Transverse colon (tissue), 4 donors: ENCODE data around the gene TMEM132C. TPM values are rescaled to one million over a fixed set of nuclear protein-coding genes. Genes with fewer than 3 reads are reported as not detected.

Source experiments
- DNase-seq: peaks from one replicate; pipeline ENCODE4 v3.0.0-alpha.2; 2019
- H3K27ac ChIP-seq, 4 donors: fragments of 200-600 bp; sonication (generic); 2 replicates each; pipeline ENCODE4 v1.5.1; 2016 to 2018; ENCODE audit warnings: inconsistent platforms in 4 of 4
- H3K27me3 ChIP-seq: fragments of 200-600 bp; sonication (generic); 2 replicates; pipeline ENCODE4 v1.5.1; 2017; ENCODE audit warnings: inconsistent platforms
- H3K36me3 ChIP-seq, 4 donors: fragments of 200-600 bp; sonication (generic); 2 replicates each; pipeline ENCODE4 v1.5.1; 2017 to 2019; ENCODE audit warnings: inconsistent platforms in 4 of 4
- H3K4me1 ChIP-seq, 4 donors: fragments of 200-600 bp; sonication (generic); 2 replicates each; pipeline ENCODE4 v1.5.1; 2017 to 2020; ENCODE audit warnings: inconsistent platforms in 4 of 4
- H3K4me3 ChIP-seq, 4 donors: fragments of 200-600 bp; sonication (generic); 1 replicate in 1 of 4; 2 replicates in 3 of 4; pipeline versions ENCODE4 v1.5.1 to v1.6.1; 2017 to 2019; ENCODE audit warnings: inconsistent platforms in 4 of 4
- H3K9me3 ChIP-seq, 2 donors: fragments of 200-600 bp; sonication (generic); 2 replicates each; pipeline ENCODE4 v1.5.1; 2017 to 2019; ENCODE audit warnings: inconsistent platforms in 2 of 2
- CTCF ChIP-seq, 5 experiments: fragments of 200-600 bp in 3 of 5; fragments of 450-650 bp in 2 of 5; sonication (generic) in 3 of 5; IDR thresholded peaks; 1 replicate in 2 of 5; 2 replicates in 3 of 5; pipeline ENCODE4 v1.5.1; 2016 to 2017; ENCODE audit warnings: antibody characterized with exemption in 5 of 5, inconsistent platforms in 3 of 5, mild to moderate bottlenecking in 2 of 5, moderate library complexity in 1 of 5
- EP300 ChIP-seq: sonication (generic); formaldehyde crosslinking; IDR thresholded peaks from one replicate; pipeline ENCODE4 v1.6.1; 2017; ENCODE audit warnings: antibody characterized with exemption, low read depth
- POLR2A ChIP-seq: fragments of 450-650 bp; IDR thresholded peaks from one replicate; pipeline ENCODE4 v1.6.1; 2016; ENCODE audit warnings: antibody characterized with exemption, mild to moderate bottlenecking, moderate library complexity
- POLR2AphosphoS5 ChIP-seq, 3 donors: sonication (generic); formaldehyde crosslinking; IDR thresholded peaks; one replicate each; pipeline ENCODE4 v1.6.1; 2016; ENCODE audit warnings: antibody characterized with exemption in 3 of 3
- WGBS, 2 donors: methylation state at CpG; one replicate each; pipeline ENCODE4 v1.1.5; 2018; ENCODE audit warnings: low coverage in 1 of 2; 5-methylcytosine and 5-hydroxymethylcytosine counted together
- in situ Hi-C, 4 donors: fragments of 200-750 bp; cut with MboI; loops; one replicate each; pipeline versions ENCODE4 v1.15.0 to v1.15.1; 2017; ENCODE audit warnings: low sequenced_read_pairs in 3 of 4, low pct_ligation_motif_present in 1 of 4, low pct_unique_long_range_greater_than_20kb in 1 of 4
- intact Hi-C: fragments of 100-400 bp; cut with DNase I; formaldehyde crosslinking; loops from one replicate; pipeline ENCODE4 v1.15.1; 2023; ENCODE audit warnings: low total_unique reads
- total RNA-seq, 4 donors: library from RNA; depleted of rRNA; stranded (reverse); fragments of >200 nt; gene quantifications; one replicate each; pipeline ENCODE4 v1.1.0, GENCODE V29; 2016

TMEM132C gene
- total RNA-seq, 4 donors from 2014 or later = 0.20 to 1.6 (median 0.58) TPM

GRCh38 chr12:128694445-128694844 is 427.5 kb downstream of the TMEM132C start:
- H3K4me1 ChIP-seq = no peaks in the 10 kb centered on the region
- H3K4me3 ChIP-seq = no peak overlapping the region
- no peaks in the 10 kb centered on the region for H3K27me3 ChIP-seq
- H3K27ac ChIP-seq = no peak overlapping the region
- intact Hi-C loops (no loop called here), in situ Hi-C loops (no loop called here)
- H3K9me3 ChIP-seq = no peaks in the 10 kb centered on the region
- no peak for TF ChIP-seq EP300
- TF ChIP-seq POLR2AphosphoS5 (IDR thresholded peaks at IDR 0.05) = no peak
- no peak for TF ChIP-seq POLR2A
- TF ChIP-seq CTCF (IDR thresholded peaks at IDR 0.05) = no peak
- DNase-seq = no peak
- H3K36me3 ChIP-seq = no peaks in the 10 kb centered on the region
- 40 to 73% methylated on average over 1 to 4 of the region's 4 CpGs for WGBS, 2 donors

DNA sequence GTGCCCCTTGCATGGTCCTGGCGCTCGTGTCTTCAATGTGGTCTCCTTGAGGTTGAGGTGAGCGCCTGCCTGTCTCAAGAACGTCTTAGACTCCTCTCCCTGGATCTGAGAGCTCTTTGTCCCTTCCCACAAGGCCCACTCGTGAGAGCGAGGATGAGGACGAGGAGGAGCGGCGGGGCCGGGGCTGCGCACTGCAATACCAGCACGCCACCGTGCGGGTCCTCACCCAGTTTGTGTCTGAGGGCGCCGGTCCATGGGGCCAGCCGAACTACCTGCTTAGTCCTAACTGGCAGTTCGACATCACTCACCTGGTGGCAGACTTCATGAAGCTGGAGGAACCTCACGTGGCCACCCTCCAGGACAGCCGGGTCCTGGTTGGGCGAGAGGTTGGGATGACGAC is 428.7 kb downstream of the TMEM132C start:
- H3K27me3 ChIP-seq = no peaks in the 10 kb centered on the region
- H3K27ac ChIP-seq = no peak overlapping the region
- no peak overlapping the region for H3K4me3 ChIP-seq
- H3K4me1 ChIP-seq = no peaks in the 10 kb centered on the region
- H3K36me3 ChIP-seq = no peaks in the 10 kb centered on the region
- H3K9me3 ChIP-seq = no peaks in the 10 kb centered on the region
- intact Hi-C loops = no loop called here
- TF ChIP-seq POLR2AphosphoS5 (IDR thresholded peaks at IDR 0.05) (no peak), POLR2A (no peak), CTCF (IDR thresholded peaks at IDR 0.05) (no peak), EP300 (no peak)
- no peak for DNase-seq
- 94% methylated on average over 22 of the region's 22 CpGs; no CpG with 5 or more reads in 1 of the 2 donors for WGBS, 2 donors
- in situ Hi-C loops = no loop called here

DNA sequence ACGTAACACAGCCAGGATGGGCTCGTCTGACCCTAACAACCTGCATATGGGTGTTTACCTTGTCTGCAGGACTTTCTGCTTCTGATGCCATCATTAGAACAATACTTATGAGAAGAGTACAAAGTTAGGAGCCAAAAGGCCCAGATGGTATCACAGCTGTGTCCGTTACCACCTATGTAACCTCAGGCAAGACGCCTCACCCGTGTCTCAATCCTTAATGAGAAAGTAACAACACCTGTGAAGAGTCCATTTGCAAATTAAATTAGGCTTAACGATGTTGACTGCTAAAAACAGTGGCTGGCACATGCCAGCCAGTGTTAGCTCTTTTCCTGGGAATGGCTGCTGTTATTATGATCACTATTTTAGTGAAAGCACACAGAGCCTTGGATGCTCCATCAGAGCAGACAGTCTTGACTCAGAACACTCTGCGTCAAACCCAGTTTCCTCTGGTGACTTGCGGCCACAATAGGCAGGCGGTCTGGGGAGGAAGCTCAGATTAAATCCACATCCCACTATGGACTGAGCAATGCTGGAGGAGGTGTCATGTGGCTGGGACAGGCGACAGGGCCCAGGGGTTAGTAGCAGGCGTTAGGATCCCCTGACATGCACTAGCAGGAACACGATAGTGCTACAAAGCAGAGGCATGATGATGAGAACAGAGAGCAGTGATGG is 431.5 kb downstream of the TMEM132C start:
- no peak overlapping the region for H3K27ac ChIP-seq
- no peak for TF ChIP-seq CTCF (IDR thresholded peaks at IDR 0.05)
- no peak for TF ChIP-seq EP300
- no peak for TF ChIP-seq POLR2AphosphoS5 (IDR thresholded peaks at IDR 0.05)
- TF ChIP-seq POLR2A = no peak
- no peak for DNase-seq
- WGBS, 2 donors = 81% methylated on average over 12 of the region's 12 CpGs; no CpG with 5 or more reads in 1 of the 2 donors
- in situ Hi-C loops (no loop called here), intact Hi-C loops (no loop called here)
- no peaks in the 10 kb centered on the region for H3K4me1 ChIP-seq
- H3K27me3 ChIP-seq = no peaks in the 10 kb centered on the region
- H3K36me3 ChIP-seq = no peaks in the 10 kb centered on the region
- no peak overlapping the region for H3K4me3 ChIP-seq
- no peaks in the 10 kb centered on the region for H3K9me3 ChIP-seq

DNA sequence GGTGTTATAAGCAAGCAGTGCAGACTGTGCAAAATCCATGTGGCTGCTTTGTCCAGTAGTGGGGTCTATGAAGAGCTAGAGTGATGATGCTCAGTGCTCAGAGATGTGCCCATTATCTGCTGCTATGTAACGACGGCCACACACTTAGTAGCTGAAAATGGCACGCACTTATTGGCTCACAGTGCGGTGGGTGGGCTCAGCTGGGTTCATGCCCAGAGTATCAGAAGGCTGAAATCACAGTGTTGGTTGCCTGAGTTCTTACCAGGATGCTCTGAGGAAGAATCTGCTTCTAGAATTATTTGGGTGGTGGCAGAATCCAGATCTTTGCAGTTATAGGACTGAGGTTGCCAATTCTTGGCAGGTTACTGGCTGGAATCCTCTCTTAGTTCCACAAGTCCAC is 432.1 kb downstream of the TMEM132C start:
- Histone ChIP-seq H3K36me3 (no peaks in the 10 kb centered on the region), H3K27me3 (no peaks in the 10 kb centered on the region), H3K4me1 (no peaks in the 10 kb centered on the region), H3K4me3 (no peak overlapping the region), H3K27ac (no peak overlapping the region), H3K9me3 (no peaks in the 10 kb centered on the region)
- 88% methylated on average over 4 of the region's 4 CpGs; no CpG with 5 or more reads in 1 of the 2 donors for WGBS, 2 donors
- in situ Hi-C loops (no loop called here), intact Hi-C loops (no loop called here)
- no peak for DNase-seq
- TF ChIP-seq POLR2AphosphoS5 (IDR thresholded peaks at IDR 0.05) = no peak
- no peak for TF ChIP-seq CTCF (IDR thresholded peaks at IDR 0.05)
- TF ChIP-seq EP300 = no peak
- TF ChIP-seq POLR2A = no peak
